ENCODE results near the gene SPON1. TPM values are rescaled to one million over a fixed set of nuclear protein-coding genes. Genes with fewer than 3 reads are reported as not detected.
A peak's percentile ranks its signal among the peaks of the same experiment; 100 is the strongest.

Gene SPON1
- total and polyA plus RNA-seq, 2 experiments from 2014 or later: 2.4 to 5.4 TPM

- Histone ChIP-seq H3F3A (ENCODE audit: insufficient read depth) (no peaks in the 10 kb centered on the region), H3K27me3 (replicated peaks; ENCODE audit: insufficient read depth) (peaks cover 43% of the 10 kb centered on the region), H3K27ac (no peak overlapping the region)
Measured at GRCh38 chr11:13954591-13954990, 7.9 kb upstream of the SPON1 start.

GRCh38 chr11:13955971-13956421 lies 6.5 kb upstream of the SPON1 start:
- DNase-seq: peak; percentile 74
- WGBS, 2 experiments (ENCODE audit: low coverage in 1 of 2, low lambda C conversion rate in 2 of 2, missing lambda C conversion rate in 2 of 2): 41 to 42% methylated on average over 5 of the region's 5 CpGs

More at GRCh38 chr11:13954591-13954990, 7.9 kb upstream of the SPON1 start:
- H3K36me3 ChIP-seq (ENCODE audit: low read depth): no peaks in the 10 kb centered on the region
- H3K4me2 ChIP-seq (ENCODE audit: unreplicated experiment): no peak overlapping the region
- no peaks in the 10 kb centered on the region for H3K4me1 ChIP-seq (ENCODE audit: insufficient read depth)
- no peaks in the 10 kb centered on the region for H3K9me3 ChIP-seq (ENCODE audit: low read depth)
- WGBS, 2 experiments (ENCODE audit: low coverage in 1 of 2, low lambda C conversion rate in 2 of 2, missing lambda C conversion rate in 2 of 2): 43 to 46% methylated on average over 3 of the region's 3 CpGs
- in situ Hi-C loops (cut with MboI): no loop called here
- no peaks in the 10 kb centered on the region for H3K79me2 ChIP-seq (ENCODE audit: insufficient read depth)
- H3K9me2 ChIP-seq (ENCODE audit: insufficient read depth): no peaks in the 10 kb centered on the region
- H3K4me3 ChIP-seq: no peak overlapping the region
- TF ChIP-seq EZH2 (IDR thresholded peaks at IDR 0.05; ENCODE audit: insufficient read depth, poor library complexity, severe bottlenecking) (no peak), EZH2phosphoT487 (IDR thresholded peaks at IDR 0.05; ENCODE audit: insufficient read depth, low read depth) (no peak)
- no peaks in the 10 kb centered on the region for H4K20me1 ChIP-seq (ENCODE audit: insufficient read depth)
- no peak overlapping the region for H2AFZ ChIP-seq
- no peak for DNase-seq
- H3K9ac ChIP-seq: no peak overlapping the region

GRCh38 chr11:13956988-13957387 lies 5.5 kb upstream of the SPON1 start:
- in situ Hi-C loops (cut with MboI): no loop called here
- 56 to 67% methylated on average over 1 of the region's 1 CpG for WGBS, 2 experiments (ENCODE audit: low coverage in 1 of 2, low lambda C conversion rate in 2 of 2, missing lambda C conversion rate in 2 of 2)

More at GRCh38 chr11:13955971-13956421, 6.5 kb upstream of the SPON1 start:
- in situ Hi-C loops (cut with MboI): no loop called here
- peaks cover 45% of the 10 kb centered on the region for H3K27me3 ChIP-seq (replicated peaks; ENCODE audit: insufficient read depth)
- TF ChIP-seq EZH2phosphoT487 (IDR thresholded peaks at IDR 0.05; ENCODE audit: insufficient read depth, low read depth): no peak
- no peak for TF ChIP-seq EZH2 (IDR thresholded peaks at IDR 0.05; ENCODE audit: insufficient read depth, poor library complexity, severe bottlenecking)
- H3K9ac ChIP-seq: no peak overlapping the region
- no peaks in the 10 kb centered on the region for H4K20me1 ChIP-seq (ENCODE audit: insufficient read depth)
- H3K4me1 ChIP-seq (ENCODE audit: insufficient read depth): no peaks in the 10 kb centered on the region
- no peaks in the 10 kb centered on the region for H3K9me3 ChIP-seq (ENCODE audit: low read depth)
- H3K36me3 ChIP-seq (ENCODE audit: low read depth): no peaks in the 10 kb centered on the region
- H3K27ac ChIP-seq: no peak overlapping the region
- H2AFZ ChIP-seq: no peak overlapping the region
- no peaks in the 10 kb centered on the region for H3F3A ChIP-seq (ENCODE audit: insufficient read depth)
- H3K4me2 ChIP-seq (ENCODE audit: unreplicated experiment): no peak overlapping the region
- H3K9me2 ChIP-seq (ENCODE audit: insufficient read depth): no peaks in the 10 kb centered on the region
- H3K79me2 ChIP-seq (ENCODE audit: insufficient read depth): no peaks in the 10 kb centered on the region
- H3K4me3 ChIP-seq: no peak overlapping the region

GRCh38 chr11:13958641-13959400 lies 3.7 kb upstream of the SPON1 start:
- DNase-seq: no peak
- Histone ChIP-seq H3K27ac (no peak overlapping the region), H3K4me1 (ENCODE audit: insufficient read depth) (no peaks in the 10 kb centered on the region), H2AFZ (no peak overlapping the region), H3K9me2 (ENCODE audit: insufficient read depth) (no peaks in the 10 kb centered on the region), H3K9ac (no peak overlapping the region), H3K4me3 (no peak overlapping the region), H3K27me3 (replicated peaks; ENCODE audit: insufficient read depth) (peaks cover 63% of the 10 kb centered on the region), H3K4me2 (ENCODE audit: unreplicated experiment) (no peak overlapping the region), H3K79me2 (ENCODE audit: insufficient read depth) (no peaks in the 10 kb centered on the region), H4K20me1 (ENCODE audit: insufficient read depth) (no peaks in the 10 kb centered on the region), H3K9me3 (ENCODE audit: low read depth) (no peaks in the 10 kb centered on the region), H3K36me3 (ENCODE audit: low read depth) (no peaks in the 10 kb centered on the region), H3F3A (ENCODE audit: insufficient read depth) (no peaks in the 10 kb centered on the region)
- in situ Hi-C loops (cut with MboI): no loop called here
- no peak for TF ChIP-seq EZH2 (IDR thresholded peaks at IDR 0.05; ENCODE audit: insufficient read depth, poor library complexity, severe bottlenecking)
- no peak for TF ChIP-seq EZH2phosphoT487 (IDR thresholded peaks at IDR 0.05; ENCODE audit: insufficient read depth, low read depth)
- 84 to 90% methylated on average over 7 of the region's 7 CpGs for WGBS, 2 experiments (ENCODE audit: low coverage in 1 of 2, low lambda C conversion rate in 2 of 2, missing lambda C conversion rate in 2 of 2)

More at GRCh38 chr11:13956988-13957387, 5.5 kb upstream of the SPON1 start:
- no peaks in the 10 kb centered on the region for H3K36me3 ChIP-seq (ENCODE audit: low read depth)
- H3F3A ChIP-seq (ENCODE audit: insufficient read depth): no peaks in the 10 kb centered on the region
- H3K4me3 ChIP-seq: no peak overlapping the region
- TF ChIP-seq EZH2 (IDR thresholded peaks at IDR 0.05; ENCODE audit: insufficient read depth, poor library complexity, severe bottlenecking) (no peak), EZH2phosphoT487 (IDR thresholded peaks at IDR 0.05; ENCODE audit: insufficient read depth, low read depth) (no peak)
- H4K20me1 ChIP-seq (ENCODE audit: insufficient read depth): no peaks in the 10 kb centered on the region
- H3K4me2 ChIP-seq (ENCODE audit: unreplicated experiment): no peak overlapping the region
- DNase-seq: no peak
- no peaks in the 10 kb centered on the region for H3K79me2 ChIP-seq (ENCODE audit: insufficient read depth)
- no peaks in the 10 kb centered on the region for H3K4me1 ChIP-seq (ENCODE audit: insufficient read depth)
- H2AFZ ChIP-seq: no peak overlapping the region
- H3K27me3 ChIP-seq (replicated peaks; ENCODE audit: insufficient read depth): peaks cover 52% of the 10 kb centered on the region
- no peaks in the 10 kb centered on the region for H3K9me2 ChIP-seq (ENCODE audit: insufficient read depth)
- no peaks in the 10 kb centered on the region for H3K9me3 ChIP-seq (ENCODE audit: low read depth)
- H3K9ac ChIP-seq: no peak overlapping the region
- no peak overlapping the region for H3K27ac ChIP-seq

Measured in GM23248 (cell line).